Fibroblast of lung (primary cell): ENCODE measurements around the gene LPP. TPM values are rescaled to one million over a fixed set of nuclear protein-coding genes. Genes with fewer than 3 reads are reported as not detected.
"Not testable (repeated sequence)": the region's sequence is repeated elsewhere in the genome, so short reads cannot be mapped to it uniquely, and the experiment has no call there.

Source experiments
- DNase-seq, 2 donors: peaks; one replicate each; pipeline versions ENCODE4 v3.0.0 to v3.0.0-alpha.2; 2010; ENCODE audit warnings: low read depth in 2 of 2
- H2AFZ ChIP-seq: 2 replicates; pipeline ENCODE4 v1.5.1; 2012; ENCODE audit warnings: low read length, control low read depth, inconsistent platforms
- H3K27ac ChIP-seq: 2 replicates; pipeline ENCODE4 v1.5.1; 2011; ENCODE audit warnings: low read length, control low read depth; ENCODE audit not compliant: insufficient read depth
- H3K27me3 ChIP-seq: 2 replicates; pipeline ENCODE4 v1.5.1; 2011; ENCODE audit warnings: mild to moderate bottlenecking, low read length; ENCODE audit not compliant: control insufficient read depth, insufficient read depth
- H3K36me3 ChIP-seq: 2 replicates; pipeline ENCODE4 v1.5.1; 2011; ENCODE audit warnings: low read length; ENCODE audit not compliant: control insufficient read depth, insufficient read depth
- H3K4me1 ChIP-seq: 2 replicates; pipeline ENCODE4 v1.5.1; 2011; ENCODE audit warnings: low read length; ENCODE audit not compliant: control insufficient read depth, insufficient read depth; ENCODE audit errors: extremely low read depth
- H3K4me2 ChIP-seq: 2 replicates; pipeline ENCODE4 v1.5.1; 2011; ENCODE audit warnings: low read length, control low read depth; ENCODE audit not compliant: insufficient read depth; ENCODE audit errors: extremely low read depth
- H3K4me3 ChIP-seq, 4 experiments: fragments of 200-600 bp in 1 of 4; sonication (generic) in 1 of 4; replicated peaks in 1 of 4; 2 replicates each; pipeline ENCODE4 v1.5.1; 2011 to 2016; ENCODE audit warnings: low read length in 4 of 4, low read depth in 3 of 4, mild to moderate bottlenecking in 3 of 4, control low read depth in 2 of 4, inconsistent platforms in 1 of 4, mixed read lengths in 1 of 4; ENCODE audit not compliant: insufficient read depth in 1 of 4; ENCODE audit errors: control extremely low read depth in 1 of 4
- H3K79me2 ChIP-seq: 2 replicates; pipeline ENCODE4 v1.5.1; 2012; ENCODE audit warnings: mild to moderate bottlenecking, low read length, inconsistent platforms; ENCODE audit not compliant: control insufficient read depth, insufficient read depth
- H3K9ac ChIP-seq: 2 replicates; pipeline ENCODE4 v1.5.1; 2011; ENCODE audit warnings: mild to moderate bottlenecking, low read length, control low read depth; ENCODE audit not compliant: insufficient read depth
- H3K9me3 ChIP-seq: 2 replicates; pipeline ENCODE4 v1.5.1; 2012; ENCODE audit warnings: low read depth, low read length; ENCODE audit not compliant: control insufficient read depth, insufficient read depth
- H4K20me1 ChIP-seq: 2 replicates; pipeline ENCODE4 v1.5.1; 2011; ENCODE audit warnings: low read length; ENCODE audit not compliant: control insufficient read depth, insufficient read depth; ENCODE audit errors: extremely low read depth
- EZH2 ChIP-seq: IDR thresholded peaks from 2 replicates; pipeline ENCODE4 v1.5.1; 2012; ENCODE audit warnings: low read length, control low read depth, mild to moderate bottlenecking; ENCODE audit errors: missing control alignments
- polyA plus RNA-seq, 2 donors: library from polyadenylated mRNA; depleted of rRNA in 1 of 2; stranded (reverse) in 1 of 2; unstranded in 1 of 2; fragments of >200 nt; gene quantifications; 2 replicates each; pipeline ENCODE4 v1.2.1, GENCODE V29; 2011 to 2012; ENCODE audit warnings: missing spikeins in 1 of 2
- total RNA-seq: library from RNA; depleted of rRNA; stranded (reverse); fragments of >200 nt; gene quantifications from 2 replicates; pipeline ENCODE4 v1.2.1, GENCODE V29; 2014
- TF ChIP-seq, protein P1 (sequence below), 2 donors: IDR thresholded peaks in 1 of 2; conservative IDR thresholded peaks in 1 of 2; 1 replicate in 1 of 2; 2 replicates in 1 of 2; pipeline ENCODE4 v1.5.1; 2011 to 2012; ENCODE audit warnings: low read length in 2 of 2, control low read depth in 1 of 2, inconsistent platforms in 1 of 2, low read depth in 1 of 2, mild to moderate bottlenecking in 1 of 2

The LPP gene
- total and polyA plus RNA-seq, 2 donors (not counting 1 experiment from before 2014, with no cell fraction given) = 69.0 to 124 TPM

DNA sequence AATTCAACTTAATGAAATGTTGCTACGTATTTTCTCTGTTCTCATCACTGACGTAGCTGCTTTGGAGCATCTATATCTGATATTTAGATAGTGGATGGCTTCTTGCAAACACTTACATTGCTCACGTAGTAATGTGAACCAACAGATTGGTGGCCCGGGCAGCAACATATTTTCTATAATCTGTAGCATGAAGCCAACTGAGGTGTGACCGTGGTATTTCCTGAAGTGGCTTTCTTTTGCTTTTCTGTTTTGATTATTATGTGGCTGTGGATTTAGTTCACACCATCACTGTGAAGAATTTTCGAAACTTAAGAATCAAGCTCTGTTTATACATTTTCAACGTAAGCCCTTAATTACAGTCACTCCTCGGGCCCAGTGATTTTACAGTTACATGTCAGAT lies 288.5 kb downstream of the LPP start:
- no peak for DNase-seq

DNA sequence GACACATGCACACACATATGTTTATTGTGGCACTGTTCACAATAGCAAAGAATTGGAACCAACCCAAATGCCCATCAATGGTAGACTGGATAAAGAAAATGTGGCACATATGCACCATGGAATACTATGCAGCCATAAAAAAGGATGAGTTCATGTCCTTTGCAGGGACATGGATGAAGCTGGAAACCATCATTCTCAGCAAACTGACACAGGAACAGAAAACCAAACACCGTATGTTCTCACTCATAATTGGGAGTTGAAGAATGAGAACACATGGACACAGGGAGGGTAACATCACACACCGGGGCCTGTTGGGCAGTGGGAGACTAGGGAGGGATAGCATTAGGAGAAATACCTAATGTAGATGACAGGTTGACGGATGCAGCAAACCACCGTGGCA lies 291.2 kb downstream of the LPP start:
- not testable (repeated sequence) for H3K27me3 ChIP-seq, H3K36me3 ChIP-seq, DNase-seq, H3K4me3 ChIP-seq, H2AFZ ChIP-seq, H3K27ac ChIP-seq, H3K4me1 ChIP-seq, H3K79me2 ChIP-seq, H3K4me2 ChIP-seq, H3K9me3 ChIP-seq, H3K9ac ChIP-seq, H4K20me1 ChIP-seq

More for the DNA sequence above, 288.5 kb downstream of the LPP start:
- H3K79me2 ChIP-seq = peaks cover 4% of the 10 kb centered on the region
- TF ChIP-seq, protein P1, sequence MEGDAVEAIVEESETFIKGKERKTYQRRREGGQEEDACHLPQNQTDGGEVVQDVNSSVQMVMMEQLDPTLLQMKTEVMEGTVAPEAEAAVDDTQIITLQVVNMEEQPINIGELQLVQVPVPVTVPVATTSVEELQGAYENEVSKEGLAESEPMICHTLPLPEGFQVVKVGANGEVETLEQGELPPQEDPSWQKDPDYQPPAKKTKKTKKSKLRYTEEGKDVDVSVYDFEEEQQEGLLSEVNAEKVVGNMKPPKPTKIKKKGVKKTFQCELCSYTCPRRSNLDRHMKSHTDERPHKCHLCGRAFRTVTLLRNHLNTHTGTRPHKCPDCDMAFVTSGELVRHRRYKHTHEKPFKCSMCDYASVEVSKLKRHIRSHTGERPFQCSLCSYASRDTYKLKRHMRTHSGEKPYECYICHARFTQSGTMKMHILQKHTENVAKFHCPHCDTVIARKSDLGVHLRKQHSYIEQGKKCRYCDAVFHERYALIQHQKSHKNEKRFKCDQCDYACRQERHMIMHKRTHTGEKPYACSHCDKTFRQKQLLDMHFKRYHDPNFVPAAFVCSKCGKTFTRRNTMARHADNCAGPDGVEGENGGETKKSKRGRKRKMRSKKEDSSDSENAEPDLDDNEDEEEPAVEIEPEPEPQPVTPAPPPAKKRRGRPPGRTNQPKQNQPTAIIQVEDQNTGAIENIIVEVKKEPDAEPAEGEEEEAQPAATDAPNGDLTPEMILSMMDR (conservative IDR thresholded peaks at IDR 0.05 in 1 of 2, IDR thresholded peaks at IDR 0.05 in 1 of 2; ENCODE audit: low read depth in 1 of 2, low read length in 2 of 2) = no peak
- no peak for TF ChIP-seq EZH2
- no peak overlapping the region for H3K27ac ChIP-seq
- peaks cover 6% of the 10 kb centered on the region for H3K4me1 ChIP-seq
- H3K4me3 ChIP-seq = no peak overlapping the region
- no peaks in the 10 kb centered on the region for H4K20me1 ChIP-seq
- no peak overlapping the region for H2AFZ ChIP-seq
- H3K27me3 ChIP-seq = no peaks in the 10 kb centered on the region
- H3K9ac ChIP-seq = no peak overlapping the region
- no peaks in the 10 kb centered on the region for H3K9me3 ChIP-seq
- H3K4me2 ChIP-seq = no peak overlapping the region
- H3K36me3 ChIP-seq = no peaks in the 10 kb centered on the region

DNA sequence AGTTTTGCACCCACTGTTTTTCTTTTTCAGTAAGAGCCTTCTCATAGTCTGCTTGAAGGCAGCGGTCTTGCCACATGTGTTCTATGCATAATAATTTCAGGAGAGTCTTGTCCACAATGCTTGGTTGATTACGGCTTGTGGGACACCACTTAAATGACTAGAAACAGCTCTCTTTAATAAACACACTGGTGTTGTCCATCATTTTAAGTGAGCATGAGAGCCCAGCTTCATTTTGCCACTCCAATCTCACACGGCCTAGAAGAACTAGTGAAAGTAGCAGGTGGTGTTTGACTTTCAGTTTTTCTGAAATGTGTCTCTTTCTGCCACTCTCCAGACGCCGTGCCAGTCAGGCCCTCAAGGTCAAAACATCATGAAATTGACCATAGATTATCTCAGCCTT lies 292.1 kb downstream of the LPP start:
- Histone ChIP-seq H3K4me1 (no peaks in the 10 kb centered on the region), H3K9me3 (no peaks in the 10 kb centered on the region), H3K79me2 (peaks cover 1% of the 10 kb centered on the region), H3K4me3 (no peak overlapping the region), H3K27ac (no peak overlapping the region), H3K36me3 (no peaks in the 10 kb centered on the region), H2AFZ (no peak overlapping the region), H3K27me3 (no peaks in the 10 kb centered on the region), H3K4me2 (no peak overlapping the region), H3K9ac (no peak overlapping the region), H4K20me1 (no peaks in the 10 kb centered on the region)
- no peak for DNase-seq
- no peak for TF ChIP-seq EZH2
- TF ChIP-seq, protein P1 (conservative IDR thresholded peaks at IDR 0.05 in 1 of 2, IDR thresholded peaks at IDR 0.05 in 1 of 2; ENCODE audit: low read depth in 1 of 2, low read length in 2 of 2) = no peak
